Activated CD8-positive, alpha-beta memory T cell treated with anti-CD3 and anti-CD28 coated beads for 48 hours (primary cell): ENCODE results near the gene NRG2.

Experiments
- DNase-seq, 3 experiments: peaks; one replicate each; pipeline ENCODE4 v3.0.0-alpha.2; 2020; ENCODE audit warnings: low read depth in 2 of 3, low spot score in 2 of 3

The NRG2 gene

GRCh38 chr5:139817970-139818369 is 225.1 kb downstream of the NRG2 start:
- DNase-seq: no peak

- DNase-seq: no peak
Measured at GRCh38 chr5:139817362-139817761, 225.7 kb downstream of the NRG2 start.

GRCh38 chr5:139816566-139816965 is 226.5 kb downstream of the NRG2 start:
- no peak for DNase-seq

- DNase-seq: no peak
Measured at GRCh38 chr5:139814704-139815280, 228.3 kb downstream of the NRG2 start.

- no peak for DNase-seq
Measured at GRCh38 chr5:139814191-139814601, 228.9 kb downstream of the NRG2 start.

GRCh38 chr5:139812836-139813805 is 230.0 kb downstream of the NRG2 start:
- no peak for DNase-seq

- no peak for DNase-seq
Measured at GRCh38 chr5:139812323-139812722, 230.8 kb downstream of the NRG2 start.

- DNase-seq: no peak
Measured at GRCh38 chr5:139811274-139811607, 231.9 kb downstream of the NRG2 start.

- DNase-seq: no peak
Measured at GRCh38 chr5:139810341-139811273, 232.5 kb downstream of the NRG2 start.

GRCh38 chr5:139809331-139809810 is 233.7 kb downstream of the NRG2 start:
- no peak for DNase-seq

- DNase-seq: peak in 1 of 3 experiments; percentile 12
Measured at GRCh38 chr5:139808481-139809330, 234.4 kb downstream of the NRG2 start.

GRCh38 chr5:139807647-139808030 is 235.5 kb downstream of the NRG2 start:
- DNase-seq: no peak

GRCh38 chr5:139806726-139807646 is 236.1 kb downstream of the NRG2 start:
- DNase-seq: no peak

- DNase-seq: no peak
Measured at GRCh38 chr5:139806111-139806510, 237.0 kb downstream of the NRG2 start.

- no peak for DNase-seq
Measured at GRCh38 chr5:139805545-139805944, 237.6 kb downstream of the NRG2 start.

- no peak for DNase-seq
Measured at GRCh38 chr5:139804800-139805397, 238.2 kb downstream of the NRG2 start.

- no peak for DNase-seq
Measured at GRCh38 chr5:139803978-139804377, 239.1 kb downstream of the NRG2 start.

GRCh38 chr5:139799359-139799758 is 243.7 kb downstream of the NRG2 start:
- no peak for DNase-seq

- no peak for DNase-seq
Measured at GRCh38 chr5:139798883-139799282, 244.2 kb downstream of the NRG2 start.
